ENCODE measurements around the gene CXorf58.

- TF ChIP-seq CTCF (conservative IDR thresholded peaks at IDR 0.05; ENCODE audit: low read length) (no peak), EZH2phosphoT487 (IDR thresholded peaks at IDR 0.05; ENCODE audit: borderline replicate concordance) (no peak)
Observed at GRCh38 chrX:23904096-23904495, 3.7 kb upstream of the CXorf58 start.
